HEK293 (cell line): ENCODE data around the gene OR4D1.

Source experiments
- CTCF ChIA-PET: fragments of 350-600 bp; formaldehyde crosslinking; extraction: SDS; loops from one replicate; lab custom pipeline; 2021; ENCODE audit warnings: antibody characterized with exemption; lab: Yijun Ruan, JAX
- POLR2A ChIA-PET: fragments of 300-600 bp; formaldehyde crosslinking; extraction: SDS; loops from one replicate; lab custom pipeline; 2020; ENCODE audit warnings: antibody characterized with exemption, inconsistent platforms; lab: Yijun Ruan, JAX
- H3K27ac ChIP-seq: fragments of 200-500 bp; sonication (Bioruptor generic); 2 replicates; pipeline ENCODE4 v1.5.1; 2014; ENCODE audit warnings: low read depth, low read length, control low read depth, inconsistent platforms; ENCODE audit errors: extremely low read depth
- H3K36me3 ChIP-seq, 2 experiments: fragments of 200-500 bp in 1 of 2; sonication (Bioruptor generic) in 1 of 2; 1 replicate in 1 of 2; 2 replicates in 1 of 2; pipeline ENCODE4 v1.5.1; 2014 to 2017; ENCODE audit warnings: inconsistent platforms in 2 of 2, low read length in 2 of 2; ENCODE audit not compliant: control insufficient read depth in 2 of 2, insufficient read depth in 1 of 2
- H3K4me1 ChIP-seq: fragments of 200-500 bp; sonication (Bioruptor generic); 2 replicates; pipeline ENCODE4 v1.5.1; 2014; ENCODE audit warnings: mild to moderate bottlenecking, low read length, inconsistent platforms; ENCODE audit not compliant: control insufficient read depth, insufficient read depth
- H3K4me3 ChIP-seq: 2 replicates; pipeline ENCODE4 v1.5.1; 2011; ENCODE audit warnings: low read depth, mild to moderate bottlenecking, control low read depth, low read length, moderate library complexity
- H3K9me3 ChIP-seq: fragments of 200-500 bp; sonication (Bioruptor generic); 2 replicates; pipeline ENCODE4 v1.5.1; 2014; ENCODE audit warnings: low read depth, low read length, inconsistent platforms; ENCODE audit not compliant: control insufficient read depth, insufficient read depth
- GLI4 ChIP-seq: fragments of 450-650 bp; formaldehyde crosslinking; IDR thresholded peaks from 2 replicates; pipeline ENCODE4 v1.5.1; 2016; ENCODE audit warnings: missing biosample characterization, missing genetic modification characterization
- GLIS1 ChIP-seq: fragments of 450-650 bp; formaldehyde crosslinking; IDR thresholded peaks from 2 replicates; pipeline ENCODE4 v1.5.1; 2016; ENCODE audit warnings: missing biosample characterization, missing genetic modification characterization
- MZF1 ChIP-seq: fragments of 450-650 bp; formaldehyde crosslinking; IDR thresholded peaks from 2 replicates; pipeline ENCODE4 v1.5.1; 2017; ENCODE audit warnings: missing biosample characterization, missing genetic modification characterization, borderline replicate concordance
- PRDM1 ChIP-seq: fragments of 450-650 bp; formaldehyde crosslinking; IDR thresholded peaks from 2 replicates; pipeline ENCODE4; 2016; ENCODE audit warnings: missing biosample characterization, missing genetic modification characterization
- SCRT2 ChIP-seq: fragments of 450-650 bp; formaldehyde crosslinking; IDR thresholded peaks from 2 replicates; pipeline ENCODE4 v1.5.1; 2016; ENCODE audit warnings: missing biosample characterization, missing genetic modification characterization
- SP2 ChIP-seq: fragments of 450-650 bp; formaldehyde crosslinking; IDR thresholded peaks from 2 replicates; pipeline ENCODE4 v1.5.1; 2016; ENCODE audit warnings: missing biosample characterization, missing genetic modification characterization
- YY2 ChIP-seq: fragments of 450-650 bp; formaldehyde crosslinking; IDR thresholded peaks from 2 replicates; pipeline ENCODE4 v1.5.1; 2016; ENCODE audit warnings: missing biosample characterization, missing genetic modification characterization
- ZBTB17 ChIP-seq: fragments of 450-650 bp; formaldehyde crosslinking; IDR thresholded peaks from 2 replicates; pipeline ENCODE4 v1.5.1; 2016; ENCODE audit warnings: missing biosample characterization, missing genetic modification characterization
- ZBTB48 ChIP-seq: fragments of 450-650 bp; formaldehyde crosslinking; IDR thresholded peaks from 2 replicates; pipeline ENCODE4 v1.5.1; 2016; ENCODE audit warnings: missing biosample characterization, missing genetic modification characterization
- ZFHX2 ChIP-seq: fragments of 450-650 bp; formaldehyde crosslinking; conservative IDR thresholded peaks from 2 replicates; pipeline ENCODE4 v1.5.1; 2016; ENCODE audit warnings: missing biosample characterization, missing genetic modification characterization
- ZNF133 ChIP-seq: fragments of 450-650 bp; formaldehyde crosslinking; IDR thresholded peaks from 2 replicates; pipeline ENCODE4 v1.5.1; 2016; ENCODE audit warnings: missing biosample characterization, missing genetic modification characterization
- ZNF157 ChIP-seq: fragments of 450-650 bp; formaldehyde crosslinking; IDR thresholded peaks from 2 replicates; pipeline ENCODE4 v1.5.1; 2016; ENCODE audit warnings: missing biosample characterization, missing genetic modification characterization
- ZNF18 ChIP-seq: fragments of 450-650 bp; formaldehyde crosslinking; IDR thresholded peaks from 2 replicates; pipeline ENCODE4 v1.5.1; 2016; ENCODE audit warnings: missing biosample characterization, missing genetic modification characterization
- ZNF248 ChIP-seq: fragments of 450-650 bp; formaldehyde crosslinking; IDR thresholded peaks from 2 replicates; pipeline ENCODE4 v1.5.1; 2017; ENCODE audit warnings: missing biosample characterization, missing genetic modification characterization
- ZNF341 ChIP-seq: fragments of 450-650 bp; formaldehyde crosslinking; IDR thresholded peaks from 2 replicates; pipeline ENCODE4; 2016; ENCODE audit warnings: low read depth, missing biosample characterization, missing genetic modification characterization
- ZNF366 ChIP-seq: fragments of 450-650 bp; formaldehyde crosslinking; conservative IDR thresholded peaks from 2 replicates; pipeline ENCODE4 v1.5.1; 2016; ENCODE audit warnings: missing biosample characterization, missing genetic modification characterization
- ZNF423 ChIP-seq: fragments of 450-650 bp; formaldehyde crosslinking; IDR thresholded peaks from 2 replicates; pipeline ENCODE4 v1.5.1; 2016; ENCODE audit warnings: missing biosample characterization, missing genetic modification characterization
- ZNF433 ChIP-seq: fragments of 450-650 bp; formaldehyde crosslinking; IDR thresholded peaks from 2 replicates; pipeline ENCODE4 v1.5.1; 2016; ENCODE audit warnings: missing biosample characterization, missing genetic modification characterization, low read depth
- ZNF488 ChIP-seq: fragments of 450-650 bp; formaldehyde crosslinking; IDR thresholded peaks from 2 replicates; pipeline ENCODE4 v1.5.1; 2016; ENCODE audit warnings: missing biosample characterization, missing genetic modification characterization
- ZNF510 ChIP-seq: fragments of 450-650 bp; formaldehyde crosslinking; IDR thresholded peaks from 2 replicates; pipeline ENCODE4 v1.5.1; 2018; ENCODE audit warnings: mild to moderate bottlenecking, missing genetic modification characterization, missing biosample characterization; ENCODE audit not compliant: insufficient replicate concordance
- ZNF560 ChIP-seq: fragments of 450-650 bp; formaldehyde crosslinking; IDR thresholded peaks from 2 replicates; pipeline ENCODE4 v1.5.1; 2017; ENCODE audit warnings: missing biosample characterization, missing genetic modification characterization, borderline replicate concordance
- ZNF600 ChIP-seq: fragments of 450-650 bp; formaldehyde crosslinking; IDR thresholded peaks from 2 replicates; pipeline ENCODE4 v1.5.1; 2016; ENCODE audit warnings: missing biosample characterization, missing genetic modification characterization
- ZNF610 ChIP-seq: fragments of 450-650 bp; formaldehyde crosslinking; IDR thresholded peaks from 2 replicates; pipeline ENCODE4 v1.5.1; 2016; ENCODE audit warnings: missing biosample characterization, missing genetic modification characterization, borderline replicate concordance
- ZNF670 ChIP-seq: fragments of 450-650 bp; formaldehyde crosslinking; IDR thresholded peaks from 2 replicates; pipeline ENCODE4 v1.5.1; 2016; ENCODE audit warnings: missing biosample characterization, missing genetic modification characterization, low read depth
- ZNF701 ChIP-seq: fragments of 450-650 bp; formaldehyde crosslinking; IDR thresholded peaks from 2 replicates; pipeline ENCODE4 v1.5.1; 2016; ENCODE audit warnings: missing biosample characterization, missing genetic modification characterization
- ZNF776 ChIP-seq: fragments of 450-650 bp; formaldehyde crosslinking; IDR thresholded peaks from 2 replicates; pipeline ENCODE4 v1.5.0; 2017; ENCODE audit warnings: missing biosample characterization, missing genetic modification characterization, borderline replicate concordance
- ZNF830 ChIP-seq: fragments of 450-650 bp; IDR thresholded peaks from 2 replicates; pipeline ENCODE4 v1.5.0; 2018; ENCODE audit warnings: missing biosample characterization, missing genetic modification characterization, low read depth, mild to moderate bottlenecking, moderate library complexity
- ZNF837 ChIP-seq: fragments of 450-650 bp; formaldehyde crosslinking; IDR thresholded peaks from 2 replicates; pipeline ENCODE4 v1.5.1; 2016; ENCODE audit warnings: missing biosample characterization, missing genetic modification characterization
- TF ChIP-seq, protein P1 (sequence below): fragments of 450-650 bp; formaldehyde crosslinking; IDR thresholded peaks from 2 replicates; pipeline ENCODE4 v1.5.1; 2017; ENCODE audit warnings: missing biosample characterization, mild to moderate bottlenecking, missing genetic modification characterization, moderate library complexity
- TF ChIP-seq, protein P2 (sequence below): fragments of 450-650 bp; formaldehyde crosslinking; IDR thresholded peaks from 2 replicates; pipeline ENCODE4 v1.5.1; 2017; ENCODE audit warnings: missing biosample characterization, missing genetic modification characterization
- TF ChIP-seq, protein P3 (sequence below): fragments of 450-650 bp; formaldehyde crosslinking; IDR thresholded peaks from 2 replicates; pipeline ENCODE4 v1.5.1; 2016; ENCODE audit warnings: missing biosample characterization, missing genetic modification characterization

The OR4D1 gene

DNA sequence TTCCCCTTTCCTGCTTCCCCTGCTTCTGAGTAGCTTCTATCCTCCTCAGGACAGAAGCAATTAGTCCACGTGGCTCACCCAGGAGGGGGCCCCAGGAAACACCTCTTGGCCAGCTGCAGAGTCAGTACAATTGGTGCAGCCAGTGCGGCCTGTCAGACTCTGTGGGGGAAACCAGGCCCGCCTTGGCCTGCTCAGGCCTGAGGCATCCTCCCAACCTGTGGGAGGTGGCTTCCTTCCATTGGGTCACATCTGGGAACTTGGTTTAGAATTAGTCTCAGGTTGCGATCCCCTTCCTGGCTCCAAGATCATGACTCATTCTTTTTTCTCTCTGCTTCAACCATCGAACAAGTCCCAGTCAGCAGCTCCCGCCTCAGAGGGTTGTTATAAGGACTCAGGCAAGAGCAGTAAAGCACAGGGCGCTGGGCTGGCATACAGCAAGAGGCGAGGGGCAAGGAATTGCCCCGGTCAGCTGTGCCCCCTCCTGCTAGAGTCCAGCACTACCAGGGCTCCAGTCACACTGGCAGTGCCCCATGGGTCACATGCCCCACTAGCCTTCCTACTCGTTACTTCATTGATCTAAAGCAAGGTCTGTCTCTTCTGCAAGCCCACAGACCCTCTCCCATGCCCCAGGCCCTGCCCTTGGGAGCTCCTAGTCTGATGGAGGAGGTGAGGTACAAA, 36.3 kb downstream of the OR4D1 start:
- no peak overlapping the region for H3K4me3 ChIP-seq
- H3K4me1 ChIP-seq, result no peaks in the 10 kb centered on the region
- H3K9me3 ChIP-seq, result no peaks in the 10 kb centered on the region
- no peak overlapping the region for H3K27ac ChIP-seq
- CTCF ChIA-PET, result interaction anchor here (0.6 to 2.1 kb wide), 4 partner anchors 8 to 48 kb away, joined by 3 to 8 read pairs (median 6); no protein-coding TSS in a partner anchor
- no peaks in the 10 kb centered on the region for H3K36me3 ChIP-seq
- POLR2A ChIA-PET, result interaction anchor here (0.7 kb wide), 1 partner anchor 995 kb away, joined by 3 read pairs; no protein-coding TSS in a partner anchor
- TF ChIP-seq ZNF610 (no peak), ZFHX2 (tag by site-specific recombination) (no peak), ZNF670 (tag by site-specific recombination) (no peak), ZBTB48 (tag by site-specific recombination) (no peak), ZNF366 (tag by site-specific recombination) (no peak), ZNF510 (no peak), ZNF248 (no peak), GLIS1 (tag by site-specific recombination) (peak; percentile 82), SCRT2 (tag by site-specific recombination) (peak; percentile 41; the same call in 1 of the 2 replicates), ZNF133 (tag by site-specific recombination) (0 out of 2 replicates have a peak, but pooled peaks have one; percentile 27), YY2 (no peak), MZF1 (0 out of 2 replicates have a peak, but pooled peaks have one; percentile 11), ZBTB17 (0 out of 2 replicates have a peak, but pooled peaks have one; percentile 13), ZNF157 (tag by site-specific recombination) (no peak), ZNF423 (tag by site-specific recombination) (no peak), ZNF830 (no peak), GLI4 (tag by site-specific recombination) (no peak), ZNF600 (tag by site-specific recombination) (peak; percentile 51; the same call in 1 of the 2 replicates), ZNF18 (tag by site-specific recombination) (no peak), ZNF433 (no peak), ZNF776 (tag by site-specific recombination) (no peak), ZNF341 (no peak), ZNF488 (tag by site-specific recombination) (no peak), SP2 (tag by site-specific recombination) (peak; percentile 61), ZNF560 (tag by site-specific recombination) (no peak), PRDM1 (tag by site-specific recombination) (no peak), ZNF701 (tag by site-specific recombination) (no peak), ZNF837 (tag by site-specific recombination) (no peak)
- TF ChIP-seq, protein P1, sequence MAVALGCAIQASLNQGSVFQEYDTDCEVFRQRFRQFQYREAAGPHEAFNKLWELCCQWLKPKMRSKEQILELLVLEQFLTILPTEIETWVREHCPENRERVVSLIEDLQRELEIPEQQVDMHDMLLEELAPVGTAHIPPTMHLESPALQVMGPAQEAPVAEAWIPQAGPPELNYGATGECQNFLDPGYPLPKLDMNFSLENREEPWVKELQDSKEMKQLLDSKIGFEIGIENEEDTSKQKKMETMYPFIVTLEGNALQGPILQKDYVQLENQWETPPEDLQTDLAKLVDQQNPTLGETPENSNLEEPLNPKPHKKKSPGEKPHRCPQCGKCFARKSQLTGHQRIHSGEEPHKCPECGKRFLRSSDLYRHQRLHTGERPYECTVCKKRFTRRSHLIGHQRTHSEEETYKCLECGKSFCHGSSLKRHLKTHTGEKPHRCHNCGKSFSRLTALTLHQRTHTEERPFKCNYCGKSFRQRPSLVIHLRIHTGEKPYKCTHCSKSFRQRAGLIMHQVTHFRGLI (tag by site-specific recombination), result no peak
- TF ChIP-seq, protein P2, sequence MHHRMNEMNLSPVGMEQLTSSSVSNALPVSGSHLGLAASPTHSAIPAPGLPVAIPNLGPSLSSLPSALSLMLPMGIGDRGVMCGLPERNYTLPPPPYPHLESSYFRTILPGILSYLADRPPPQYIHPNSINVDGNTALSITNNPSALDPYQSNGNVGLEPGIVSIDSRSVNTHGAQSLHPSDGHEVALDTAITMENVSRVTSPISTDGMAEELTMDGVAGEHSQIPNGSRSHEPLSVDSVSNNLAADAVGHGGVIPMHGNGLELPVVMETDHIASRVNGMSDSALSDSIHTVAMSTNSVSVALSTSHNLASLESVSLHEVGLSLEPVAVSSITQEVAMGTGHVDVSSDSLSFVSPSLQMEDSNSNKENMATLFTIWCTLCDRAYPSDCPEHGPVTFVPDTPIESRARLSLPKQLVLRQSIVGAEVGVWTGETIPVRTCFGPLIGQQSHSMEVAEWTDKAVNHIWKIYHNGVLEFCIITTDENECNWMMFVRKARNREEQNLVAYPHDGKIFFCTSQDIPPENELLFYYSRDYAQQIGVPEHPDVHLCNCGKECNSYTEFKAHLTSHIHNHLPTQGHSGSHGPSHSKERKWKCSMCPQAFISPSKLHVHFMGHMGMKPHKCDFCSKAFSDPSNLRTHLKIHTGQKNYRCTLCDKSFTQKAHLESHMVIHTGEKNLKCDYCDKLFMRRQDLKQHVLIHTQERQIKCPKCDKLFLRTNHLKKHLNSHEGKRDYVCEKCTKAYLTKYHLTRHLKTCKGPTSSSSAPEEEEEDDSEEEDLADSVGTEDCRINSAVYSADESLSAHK (tag by site-specific recombination), result no peak
- TF ChIP-seq, protein P3, sequence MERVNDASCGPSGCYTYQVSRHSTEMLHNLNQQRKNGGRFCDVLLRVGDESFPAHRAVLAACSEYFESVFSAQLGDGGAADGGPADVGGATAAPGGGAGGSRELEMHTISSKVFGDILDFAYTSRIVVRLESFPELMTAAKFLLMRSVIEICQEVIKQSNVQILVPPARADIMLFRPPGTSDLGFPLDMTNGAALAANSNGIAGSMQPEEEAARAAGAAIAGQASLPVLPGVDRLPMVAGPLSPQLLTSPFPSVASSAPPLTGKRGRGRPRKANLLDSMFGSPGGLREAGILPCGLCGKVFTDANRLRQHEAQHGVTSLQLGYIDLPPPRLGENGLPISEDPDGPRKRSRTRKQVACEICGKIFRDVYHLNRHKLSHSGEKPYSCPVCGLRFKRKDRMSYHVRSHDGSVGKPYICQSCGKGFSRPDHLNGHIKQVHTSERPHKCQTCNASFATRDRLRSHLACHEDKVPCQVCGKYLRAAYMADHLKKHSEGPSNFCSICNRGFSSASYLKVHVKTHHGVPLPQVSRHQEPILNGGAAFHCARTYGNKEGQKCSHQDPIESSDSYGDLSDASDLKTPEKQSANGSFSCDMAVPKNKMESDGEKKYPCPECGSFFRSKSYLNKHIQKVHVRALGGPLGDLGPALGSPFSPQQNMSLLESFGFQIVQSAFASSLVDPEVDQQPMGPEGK (tag by site-specific recombination), result no peak
